Upper lobe of left lung (tissue), 6 donors: ENCODE measurements around the gene TES. TPM values are rescaled to one million over a fixed set of nuclear protein-coding genes. Genes with fewer than 3 reads are reported as not detected.

Experiments
- ATAC-seq, 2 donors: fragments of 200-7000 bp; cut with Tn5 transposase; one replicate each; pipeline ENCODE4 v1.9.1; 2022; ENCODE audit warnings: mild to moderate bottlenecking in 2 of 2, moderate library complexity in 2 of 2; ENCODE audit not compliant: low FRiP score in 2 of 2
- DNase-seq, 2 donors: peaks; one replicate each; pipeline ENCODE4 v3.0.0-alpha.2; 2019 to 2020
- H3K27ac ChIP-seq, 4 donors: fragments of 200-600 bp; sonication (generic); one replicate each; pipeline ENCODE4 v1.5.1; 2016 to 2019
- H3K27me3 ChIP-seq, 4 donors: fragments of 200-600 bp; sonication (generic); one replicate each; pipeline ENCODE4 v1.5.1; 2017 to 2019
- H3K36me3 ChIP-seq, 4 donors: fragments of 200-600 bp; sonication (generic); one replicate each; pipeline ENCODE4 v1.5.1; 2016 to 2019
- H3K4me1 ChIP-seq, 4 donors: fragments of 200-600 bp; sonication (generic); one replicate each; pipeline ENCODE4 v1.5.1; 2018 to 2019
- H3K4me3 ChIP-seq, 4 donors: fragments of 200-600 bp; sonication (generic); one replicate each; pipeline ENCODE4 v1.5.1; 2017 to 2019; ENCODE audit warnings: mild to moderate bottlenecking in 2 of 4, moderate library complexity in 1 of 4
- H3K9me3 ChIP-seq, 4 donors: fragments of 200-600 bp; sonication (generic); one replicate each; pipeline ENCODE4 v1.5.1; 2018 to 2019
- CTCF ChIP-seq, 6 experiments: fragments of 450-650 bp in 4 of 6; fragments of 200-600 bp in 2 of 6; sonication (generic) in 2 of 6; IDR thresholded peaks; one replicate each; pipeline ENCODE4 v1.5.1; 2016 to 2019; ENCODE audit warnings: antibody characterized with exemption in 6 of 6
- EP300 ChIP-seq, 4 donors: sonication (generic); formaldehyde crosslinking; IDR thresholded peaks; one replicate each; pipeline ENCODE4 v1.5.1; 2017; ENCODE audit warnings: antibody characterized with exemption in 4 of 4, control low read depth in 2 of 4
- POLR2A ChIP-seq, 4 donors: fragments of 450-650 bp; IDR thresholded peaks; one replicate each; pipeline ENCODE4 v1.5.1; 2016 to 2017; ENCODE audit warnings: antibody characterized with exemption in 4 of 4, mild to moderate bottlenecking in 2 of 4
- POLR2AphosphoS5 ChIP-seq, 2 donors: sonication (generic); formaldehyde crosslinking; IDR thresholded peaks; one replicate each; pipeline ENCODE4 v1.5.1; 2017; ENCODE audit warnings: antibody characterized with exemption in 2 of 2
- WGBS, 2 donors: methylation state at CpG; one replicate each; pipeline ENCODE4 v1.1.5; 2017 to 2018; 5-methylcytosine and 5-hydroxymethylcytosine counted together
- total RNA-seq, 6 donors: library from RNA; depleted of rRNA in 4 of 6; stranded (reverse); fragments of >200 nt in 4 of 6; gene quantifications; one replicate each; pipeline versions ENCODE4 v1.1.0 to v1.2.1, GENCODE V29; 2016 to 2021
- donor health status: DM: no; HTN: no; CAD: no; lungs with moderate emphysema.
- donor health status: DM: no; HTN: yes; CAD: no; lungs with severe emphysema.

TES gene
- total RNA-seq, 6 donors from 2014 or later = 58.0 to 159 (median 87.1) TPM

- TF ChIP-seq EP300 (IDR thresholded peaks at IDR 0.05) (no peak), POLR2A (IDR thresholded peaks at IDR 0.05) (no peak), CTCF (IDR thresholded peaks at IDR 0.05) (no peak), POLR2AphosphoS5 (IDR thresholded peaks at IDR 0.05) (no peak)
- WGBS, 2 donors = 30 to 45% methylated on average over 4 of the region's 4 CpGs
- Histone ChIP-seq H3K27ac (peak overlapping the region; percentile 37 to 99 (median 94)), H3K27me3 (no peaks in the 10 kb centered on the region), H3K9me3 (no peaks in the 10 kb centered on the region), H3K36me3 (no peaks in the 10 kb centered on the region), H3K4me1 (peaks cover 14 to 55% (median 28%) of the 10 kb centered on the region in 4 donors), H3K4me3 (peak overlapping the region in 2 of 4 donors; percentile 72 to 76)
- no peak for DNase-seq
- peak in 1 of 2 donors; percentile 20 for ATAC-seq
Observed at GRCh38 chr7:116212869-116213268, 2.5 kb downstream of the TES start.

- peak overlapping the region in 1 of 4 donors; percentile 72 for H3K4me3 ChIP-seq
- WGBS, 2 donors = 52 to 64% methylated on average over 4 of the region's 4 CpGs
- ATAC-seq = no peak
- H3K4me1 ChIP-seq = peaks cover 21 to 60% (median 33%) of the 10 kb centered on the region in 4 donors
- no peaks in the 10 kb centered on the region for H3K36me3 ChIP-seq
- H3K27ac ChIP-seq = peak overlapping the region; percentile 17 to 99 (median 66)
- no peaks in the 10 kb centered on the region for H3K27me3 ChIP-seq
- TF ChIP-seq POLR2AphosphoS5 (IDR thresholded peaks at IDR 0.05) (no peak), POLR2A (IDR thresholded peaks at IDR 0.05) (no peak)
- no peaks in the 10 kb centered on the region for H3K9me3 ChIP-seq
- DNase-seq = no peak
Observed at GRCh38 chr7:116213361-116214130, 3.2 kb downstream of the TES start.

- TF ChIP-seq CTCF (IDR thresholded peaks at IDR 0.05) (no peak), POLR2AphosphoS5 (IDR thresholded peaks at IDR 0.05) (no peak), POLR2A (IDR thresholded peaks at IDR 0.05) (no peak), EP300 (IDR thresholded peaks at IDR 0.05) (no peak)
- ATAC-seq (no peak), DNase-seq (no peak)
- Histone ChIP-seq H3K36me3 (no peaks in the 10 kb centered on the region), H3K4me1 (peaks cover 22 to 68% (median 33%) of the 10 kb centered on the region in 4 donors), H3K9me3 (no peaks in the 10 kb centered on the region), H3K27ac (no peak overlapping the region), H3K4me3 (no peak overlapping the region), H3K27me3 (no peaks in the 10 kb centered on the region)
- WGBS, 2 donors = 82 to 85% methylated on average over 3 of the region's 3 CpGs
Observed at GRCh38 chr7:116214921-116215320, 4.6 kb downstream of the TES start.

- Histone ChIP-seq H3K27ac (no peak overlapping the region), H3K4me1 (peaks cover 22 to 63% (median 33%) of the 10 kb centered on the region in 4 donors)
Observed at GRCh38 chr7:116215551-116215950, 5.2 kb downstream of the TES start.

More at GRCh38 chr7:116215551-116215950, 5.2 kb downstream of the TES start:
- ATAC-seq (no peak), DNase-seq (no peak)
- Histone ChIP-seq H3K27me3 (no peaks in the 10 kb centered on the region), H3K36me3 (no peaks in the 10 kb centered on the region), H3K9me3 (no peaks in the 10 kb centered on the region), H3K4me3 (no peak overlapping the region)
- WGBS, 2 donors = 45 to 48% methylated on average over 2 of the region's 2 CpGs
- no peak for TF ChIP-seq EP300 (IDR thresholded peaks at IDR 0.05)
- TF ChIP-seq POLR2AphosphoS5 (IDR thresholded peaks at IDR 0.05) = no peak
- no peak for TF ChIP-seq POLR2A (IDR thresholded peaks at IDR 0.05)
- TF ChIP-seq CTCF (IDR thresholded peaks at IDR 0.05) = no peak
